NCI-H748 (cell line): Measurements from ENCODE around the gene RSPRY1.

Experiments
- DNase-seq: peaks from one replicate; lab custom pipeline; 2025; ENCODE audit not compliant: unreplicated experiment; lab: John Stamatoyannopoulos, UW

Gene RSPRY1

DNA sequence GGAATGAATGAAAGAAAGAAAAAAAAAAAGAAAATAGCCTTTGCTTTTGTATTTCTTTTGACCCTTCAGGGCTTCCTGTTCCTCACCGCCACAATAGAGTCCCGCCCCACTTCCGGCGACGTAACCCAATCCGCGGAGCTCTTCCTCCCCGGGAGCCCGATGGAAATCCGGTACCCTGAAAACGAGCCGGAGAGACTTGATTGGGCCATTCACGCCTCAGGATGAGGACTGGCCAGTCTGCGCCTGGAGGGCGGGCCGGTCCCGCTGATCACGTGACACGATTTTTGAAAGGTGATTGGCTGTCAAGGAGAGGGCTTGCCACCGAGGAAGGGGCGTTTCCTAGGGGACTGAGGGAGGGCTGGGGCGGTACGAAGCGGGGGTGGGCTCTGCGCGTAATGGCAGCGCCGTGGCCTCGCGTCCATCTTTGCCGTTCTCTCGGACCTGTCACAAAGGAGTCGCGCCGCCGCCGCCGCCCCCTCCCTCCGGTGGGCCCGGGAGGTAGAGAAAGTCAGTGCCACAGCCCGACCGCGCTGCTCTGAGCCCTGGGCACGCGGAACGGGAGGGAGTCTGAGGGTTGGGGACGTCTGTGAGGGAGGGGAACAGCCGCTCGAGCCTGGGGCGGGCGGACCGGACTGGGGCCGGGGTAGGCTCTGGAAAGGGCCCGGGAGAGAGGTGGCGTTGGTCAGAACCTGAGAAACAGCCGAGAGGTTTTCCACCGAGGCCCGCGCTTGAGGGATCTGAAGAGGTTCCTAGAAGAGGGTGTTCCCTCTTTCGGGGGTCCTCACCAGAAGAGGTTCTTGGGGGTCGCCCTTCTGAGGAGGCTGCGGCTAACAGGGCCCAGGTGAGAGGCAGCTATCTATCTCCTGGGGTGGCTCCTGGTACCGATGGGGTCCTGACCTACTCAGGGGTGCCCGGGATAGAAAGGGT is at the start of gene RSPRY1, which contains the start of gene PSME3IP1:
RSPRY1 (plus strand) TSS at position 385 of the 927 bp plus-strand sequence. CDS start 18,330 bp downstream, outside the sequence.
PSME3IP1 (minus strand) TSS at position 95 of the 927 bp plus-strand sequence. CDS start 12,185 bp downstream, outside the sequence.
- DNase-seq: peak; percentile 97

DNA sequence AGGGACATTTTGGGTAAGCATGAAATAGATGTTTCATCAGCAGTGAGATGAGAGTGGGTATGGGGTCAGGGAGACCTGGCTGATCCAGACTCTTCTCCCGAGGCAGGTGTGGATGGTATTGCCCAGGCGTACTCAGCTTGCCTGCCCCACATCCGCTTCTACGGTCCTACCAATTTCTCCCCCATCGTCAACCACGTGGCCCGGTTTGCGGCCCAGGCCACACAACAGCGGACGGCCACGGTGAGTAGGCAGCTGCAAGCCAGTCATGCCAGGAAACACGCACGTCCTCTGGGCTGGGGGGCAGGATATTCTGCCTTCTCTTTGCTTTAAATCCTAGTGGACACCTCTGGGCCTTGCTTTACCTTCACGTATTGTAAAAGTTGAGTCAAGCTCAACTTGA is 49.1 kb upstream of the RSPRY1 start:
- DNase-seq: no peak

DNA sequence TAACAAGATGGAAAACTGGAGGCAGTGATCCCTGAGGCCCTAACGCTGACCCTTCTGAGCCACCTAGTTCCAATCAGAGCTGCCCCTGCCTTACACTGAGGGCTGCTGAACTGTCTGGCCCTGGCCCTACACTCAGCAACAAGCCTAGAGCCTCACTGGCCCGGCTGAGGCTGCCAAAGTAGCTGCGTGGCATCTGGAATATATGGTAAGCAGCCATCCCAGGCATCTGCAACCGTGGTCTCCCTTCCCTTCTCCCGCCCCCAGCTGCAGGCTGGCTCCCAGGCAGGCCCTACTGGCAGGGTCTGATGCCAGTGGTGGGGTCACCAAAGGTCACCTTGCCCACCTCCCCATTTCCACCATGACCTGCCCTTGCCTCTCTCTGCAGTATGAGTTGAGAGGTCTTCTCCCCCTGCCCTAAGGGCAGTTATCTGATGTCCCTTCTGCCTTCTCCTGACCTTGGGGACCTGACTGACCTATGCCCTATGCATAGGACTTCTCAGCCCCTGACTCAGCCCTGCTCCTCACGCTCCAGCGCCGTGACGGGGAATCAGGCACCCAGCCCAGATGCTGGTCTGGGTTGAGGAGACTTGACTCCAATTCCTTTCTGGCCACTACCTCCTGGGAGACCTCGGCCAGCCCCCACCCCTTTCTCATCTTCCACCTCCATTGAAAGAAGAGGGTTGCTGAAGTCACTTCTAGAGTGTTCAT is 48.4 kb upstream of the RSPRY1 start:
- DNase-seq: no peak

DNA sequence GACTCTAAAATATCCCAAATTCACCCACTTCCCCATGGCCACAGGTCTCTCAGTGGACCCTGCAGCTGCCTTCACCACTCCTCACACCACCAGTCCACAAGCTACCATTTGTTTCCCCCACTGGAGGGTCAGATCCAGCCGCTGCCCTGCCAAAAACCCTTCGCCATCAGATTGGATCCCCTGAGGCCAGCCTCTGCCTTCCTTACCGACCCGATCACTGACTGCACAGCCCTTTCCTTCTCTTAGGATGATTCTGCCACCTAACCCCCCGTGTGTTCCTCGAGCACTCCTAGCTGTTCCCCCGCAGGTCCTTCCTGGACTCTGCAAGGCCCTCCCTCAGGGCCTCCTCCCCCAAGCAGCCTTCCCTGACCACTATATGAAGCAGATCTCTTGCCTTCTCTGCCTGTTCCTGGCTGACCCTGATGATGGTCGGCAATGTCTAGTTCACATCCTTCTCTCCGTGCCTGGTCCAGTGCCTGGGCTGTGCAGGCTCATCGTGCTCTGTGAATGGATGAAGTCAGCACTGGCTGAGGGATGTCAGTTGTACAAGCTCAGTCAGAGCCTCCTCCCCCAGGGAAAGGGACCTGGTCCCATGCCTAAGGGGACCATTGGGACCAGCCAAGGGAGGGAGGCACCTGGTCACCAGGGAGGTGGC is 47.7 kb upstream of the RSPRY1 start:
- no peak for DNase-seq

DNA sequence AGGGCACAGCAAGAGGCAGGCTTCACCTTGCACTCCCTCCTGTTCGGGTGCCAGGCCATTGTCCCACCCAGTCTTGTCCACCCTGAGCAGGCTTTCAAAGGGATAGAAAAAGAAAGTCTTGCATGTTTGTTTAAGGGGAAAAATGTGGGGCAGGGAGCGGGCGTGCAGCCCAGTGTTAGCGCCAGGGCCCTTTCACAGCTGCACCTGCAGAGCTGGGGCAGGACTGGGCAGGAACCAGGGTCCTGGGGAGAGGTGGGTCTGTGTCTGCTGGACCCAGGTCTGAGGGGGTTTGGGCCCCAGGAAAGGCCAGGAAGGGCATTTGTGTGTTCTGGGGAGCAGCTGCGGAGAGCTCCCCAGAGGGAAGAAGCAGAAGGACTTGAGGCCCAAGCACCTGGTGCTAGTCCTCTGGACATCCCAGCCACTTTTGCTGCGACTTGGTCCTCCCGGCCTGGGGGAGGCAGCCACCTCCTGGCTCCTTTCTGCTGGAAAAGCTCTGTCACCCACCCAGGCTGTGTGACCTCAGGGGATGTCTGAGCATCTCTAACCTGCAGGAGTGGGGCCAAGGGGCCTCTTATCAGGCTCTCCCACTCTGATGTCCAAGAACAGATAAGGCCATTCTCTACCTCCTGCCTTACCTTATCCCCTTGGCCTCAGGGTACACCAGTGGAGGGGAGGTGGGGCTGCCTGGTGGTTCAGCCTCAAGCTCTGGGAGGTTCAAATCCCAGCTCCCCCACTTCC is 45.0 kb upstream of the RSPRY1 start:
- DNase-seq: no peak

DNA sequence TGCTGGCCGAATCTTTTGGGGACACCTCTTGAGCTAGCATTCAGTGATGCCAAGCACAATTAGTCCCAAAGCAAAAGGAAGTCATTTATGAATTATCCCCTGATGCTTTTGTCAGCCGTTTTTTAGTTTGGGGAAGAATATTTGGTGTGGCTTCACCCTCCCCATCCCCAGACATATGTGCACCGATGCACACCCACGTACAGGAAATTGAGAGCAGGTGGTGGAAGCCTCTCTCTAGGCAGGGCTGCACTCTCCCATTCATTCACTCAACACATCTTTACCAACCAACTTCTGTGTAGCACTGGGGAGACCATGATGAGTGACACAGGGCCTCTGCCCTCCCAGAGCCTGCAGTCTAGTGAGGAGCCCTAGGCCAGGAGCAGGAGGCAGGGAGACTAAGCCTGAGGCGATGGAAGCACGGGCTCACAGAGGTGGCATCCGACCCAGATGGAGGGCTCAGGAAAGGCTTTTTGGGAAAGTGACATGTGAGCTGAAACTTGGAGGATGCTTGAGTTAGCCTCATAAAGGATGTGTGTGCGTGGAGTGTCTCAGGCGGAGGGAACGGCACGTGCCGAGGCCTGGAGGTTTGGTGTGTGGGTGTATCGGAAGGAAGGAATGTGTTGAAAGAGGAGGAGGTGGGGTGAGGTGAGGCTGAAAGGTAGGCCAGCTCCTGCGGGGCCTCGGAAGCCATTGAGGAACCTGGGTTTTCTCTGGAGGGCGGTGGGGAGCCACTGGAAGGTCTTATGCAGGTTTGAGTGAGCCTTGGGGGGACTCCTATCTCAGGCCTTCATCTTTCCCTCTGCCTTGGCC is 44.1 kb upstream of the RSPRY1 start:
- DNase-seq: no peak

DNA sequence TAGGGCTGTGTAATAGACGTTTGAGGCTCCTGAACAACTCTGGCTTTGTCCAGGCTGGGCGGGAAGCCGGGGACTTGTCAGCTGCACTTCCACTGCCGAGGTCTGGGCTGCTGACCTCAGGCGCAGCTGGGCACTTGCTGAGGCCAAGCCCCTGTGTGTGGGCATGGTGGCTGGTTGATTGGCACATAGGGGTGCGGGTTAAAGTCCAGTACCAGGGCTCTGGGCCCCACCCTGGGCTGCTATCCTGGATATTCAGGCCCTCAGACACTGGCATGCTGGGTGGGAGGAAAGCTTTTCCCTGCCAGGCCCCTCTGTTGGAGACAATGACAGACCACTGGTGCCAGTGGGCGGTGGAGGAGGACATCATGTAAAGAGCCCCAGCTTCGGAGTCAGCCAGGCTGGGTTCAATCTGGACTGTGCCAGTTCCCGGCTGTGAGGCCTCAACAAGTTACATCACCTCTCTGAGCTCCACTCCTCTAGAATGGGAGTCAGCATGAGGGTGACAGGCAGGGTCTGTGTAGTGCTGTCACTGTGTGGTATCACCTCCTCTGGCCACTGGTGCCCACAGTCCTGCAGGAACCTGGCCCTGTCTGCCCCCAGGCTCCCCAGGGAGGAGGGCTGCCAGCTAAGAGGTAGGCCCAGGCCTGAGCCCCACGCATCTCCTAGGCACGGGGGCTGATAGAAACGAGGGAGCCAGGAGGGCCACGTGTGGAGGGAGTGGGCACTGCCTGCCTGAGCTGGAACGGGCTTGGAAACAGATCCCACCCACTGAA is 42.8 kb upstream of the RSPRY1 start:
- no peak for DNase-seq

DNA sequence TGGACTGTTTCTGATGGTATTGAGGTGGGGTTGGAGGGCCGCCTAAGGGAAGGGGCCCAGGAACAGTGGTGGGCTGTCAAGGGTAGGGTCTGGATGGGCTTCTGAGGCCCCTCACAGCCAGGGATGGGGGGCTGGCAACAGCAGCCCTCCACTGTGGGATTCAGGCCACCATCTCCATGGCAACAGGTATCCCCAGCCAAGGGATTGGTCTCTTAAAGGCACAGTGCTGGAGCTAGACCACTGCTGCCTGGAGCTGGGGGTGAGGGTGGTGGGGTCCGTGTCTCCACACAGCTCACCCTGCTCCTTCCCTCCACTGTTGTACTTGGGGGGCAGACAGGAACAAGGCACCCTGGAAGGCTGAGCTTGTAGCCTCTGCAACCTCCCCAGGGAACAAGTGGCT is 42.1 kb upstream of the RSPRY1 start:
- no peak for DNase-seq

DNA sequence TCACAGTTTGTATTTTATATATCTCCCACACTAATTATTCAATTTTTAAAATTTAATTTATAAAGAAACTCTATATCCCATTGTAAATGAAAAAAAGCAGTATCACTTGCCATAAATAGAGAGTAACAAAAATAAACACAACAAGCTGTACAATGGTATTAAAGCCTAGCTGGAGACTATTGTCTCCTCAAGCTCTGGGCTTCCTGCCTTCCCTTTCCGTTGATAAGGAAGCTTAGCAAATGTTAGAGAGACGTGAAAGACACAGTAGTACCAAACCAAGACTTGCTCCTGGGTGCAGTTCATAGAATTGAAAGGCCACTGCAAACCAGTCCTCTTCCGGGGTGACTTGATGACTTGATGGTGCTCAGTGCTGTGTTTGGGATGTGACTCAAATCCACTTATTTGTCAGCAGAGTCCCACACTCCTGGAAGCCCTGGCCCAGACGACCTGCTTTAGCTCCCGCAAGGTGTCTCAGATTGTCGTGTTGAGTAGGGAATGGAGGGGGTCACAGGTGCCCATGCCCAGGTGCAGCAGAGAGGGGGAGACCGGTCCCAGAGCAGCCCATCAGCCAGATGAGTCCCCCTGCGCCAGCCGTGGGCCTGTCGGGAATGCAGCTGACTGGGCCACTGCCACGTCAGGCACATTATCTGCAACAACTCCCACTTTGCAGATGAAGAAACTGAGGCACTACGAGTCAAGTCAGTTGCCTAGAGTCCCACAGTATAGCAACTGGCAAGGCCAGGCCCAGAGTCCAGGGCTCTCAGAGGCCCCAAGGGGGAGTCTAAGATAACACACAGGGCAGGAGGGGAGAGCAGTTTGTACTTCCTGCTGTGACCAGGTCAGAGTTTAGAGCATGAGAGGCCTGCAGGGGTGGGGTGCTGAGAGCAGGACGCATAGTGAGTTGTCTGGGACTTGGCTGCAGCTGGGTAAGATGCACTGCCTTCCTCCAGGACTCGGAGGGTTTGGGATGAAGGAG is 40.8 kb upstream of the RSPRY1 start:
- DNase-seq: no peak

DNA sequence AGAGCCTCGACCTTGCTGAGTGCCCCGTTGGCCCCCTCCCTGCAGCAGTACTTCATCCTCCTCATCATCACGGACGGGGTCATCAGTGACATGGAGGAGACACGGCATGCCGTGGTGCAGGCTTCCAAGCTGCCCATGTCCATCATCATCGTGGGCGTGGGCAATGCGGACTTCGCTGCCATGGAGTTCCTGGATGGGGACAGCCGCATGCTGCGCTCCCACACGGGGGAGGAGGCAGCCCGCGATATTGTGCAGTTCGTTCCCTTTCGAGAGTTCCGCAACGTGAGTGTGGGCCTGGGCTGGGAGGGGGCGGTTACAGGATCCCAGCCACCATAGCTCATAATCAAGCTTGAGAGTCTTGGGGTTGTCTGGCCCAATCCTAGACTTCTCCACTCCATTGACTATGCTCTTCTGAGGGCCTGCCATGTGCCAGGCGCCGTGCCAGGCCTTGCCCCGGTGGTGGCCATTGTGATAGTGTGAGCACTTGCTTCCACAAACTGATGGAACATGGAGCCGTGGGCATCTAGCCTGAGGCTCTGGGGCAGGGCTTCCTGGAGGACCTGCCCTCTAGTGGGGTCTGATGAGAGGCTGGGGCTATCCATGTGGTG is 40.0 kb upstream of the RSPRY1 start:
- DNase-seq: no peak

DNA sequence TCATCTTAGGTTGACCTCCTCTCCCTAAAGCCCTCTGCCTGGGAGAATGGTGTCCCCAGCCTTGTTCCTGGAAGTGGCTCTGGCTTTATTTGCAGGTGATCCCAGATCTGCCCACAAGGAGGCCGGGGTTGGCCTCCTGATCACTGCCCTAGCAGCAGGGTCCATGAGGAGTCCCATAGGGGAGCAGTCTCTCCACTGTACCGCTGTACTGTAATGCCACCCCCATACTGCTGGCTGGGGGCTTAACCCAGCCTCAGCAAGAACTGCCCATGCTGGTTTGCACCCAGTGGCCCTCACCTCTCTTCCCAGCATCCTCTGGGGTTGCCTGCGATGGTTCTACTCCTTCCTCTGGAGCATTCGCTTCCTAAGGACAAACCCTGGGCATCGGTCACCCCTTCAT is 39.4 kb upstream of the RSPRY1 start:
- DNase-seq: no peak

DNA sequence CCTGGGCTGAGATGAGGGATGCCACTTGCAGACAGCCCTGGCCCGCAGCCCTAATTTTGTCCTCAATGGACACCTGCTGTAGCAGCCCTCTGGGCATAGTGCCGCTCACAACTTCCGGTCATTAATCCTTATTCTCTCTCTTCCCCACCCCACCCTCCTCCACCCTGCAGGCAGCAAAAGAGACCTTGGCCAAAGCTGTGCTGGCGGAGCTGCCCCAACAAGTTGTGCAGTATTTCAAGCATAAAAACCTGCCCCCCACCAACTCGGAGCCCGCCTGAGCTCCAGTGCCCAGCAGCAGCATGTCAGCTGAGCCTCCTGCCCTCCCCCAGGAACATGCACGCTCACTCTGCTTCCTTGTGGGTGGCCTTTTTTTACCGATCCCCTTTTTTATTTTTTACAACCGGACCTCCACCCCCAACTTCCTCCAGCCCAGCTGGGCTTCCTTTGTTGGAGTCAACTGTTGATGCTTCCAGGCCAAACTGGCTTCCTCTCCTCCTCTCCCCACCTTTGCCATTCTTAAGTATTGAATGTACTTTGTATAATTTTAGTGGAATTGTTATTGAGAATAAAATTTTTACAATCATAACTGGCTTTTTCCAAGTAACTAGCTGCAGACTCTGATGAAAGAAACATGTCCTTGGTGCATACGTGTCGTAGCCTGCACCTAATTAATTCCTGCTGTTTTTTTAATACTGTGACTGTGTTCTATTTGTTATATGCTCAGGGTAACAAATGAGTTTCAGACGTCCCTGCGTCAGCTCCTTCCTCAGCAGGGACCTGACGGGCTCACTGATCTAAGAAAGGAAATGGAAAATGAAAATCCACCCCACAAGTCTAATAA is 38.5 kb upstream of the RSPRY1 start:
- DNase-seq: no peak

DNA sequence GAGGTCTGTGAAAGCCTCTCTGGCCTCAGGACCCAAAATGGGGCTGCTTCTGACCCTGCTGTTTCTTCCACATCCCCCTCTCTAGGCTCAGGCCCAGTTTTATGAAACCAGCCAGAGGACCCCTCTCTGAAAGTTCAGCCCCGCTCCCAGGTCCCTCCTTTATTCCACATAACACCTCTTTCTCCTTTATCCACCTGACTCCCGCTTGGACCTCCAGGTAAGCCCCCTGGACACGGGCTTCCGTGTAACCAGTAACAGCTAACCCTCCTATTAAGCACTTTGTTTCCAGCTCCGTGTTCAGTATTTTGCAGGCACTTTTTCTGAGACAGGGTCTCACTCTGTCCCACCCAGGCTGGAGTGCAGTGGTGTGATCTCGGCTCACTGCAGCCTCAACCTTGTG is 37.6 kb upstream of the RSPRY1 start:
- no peak for DNase-seq

DNA sequence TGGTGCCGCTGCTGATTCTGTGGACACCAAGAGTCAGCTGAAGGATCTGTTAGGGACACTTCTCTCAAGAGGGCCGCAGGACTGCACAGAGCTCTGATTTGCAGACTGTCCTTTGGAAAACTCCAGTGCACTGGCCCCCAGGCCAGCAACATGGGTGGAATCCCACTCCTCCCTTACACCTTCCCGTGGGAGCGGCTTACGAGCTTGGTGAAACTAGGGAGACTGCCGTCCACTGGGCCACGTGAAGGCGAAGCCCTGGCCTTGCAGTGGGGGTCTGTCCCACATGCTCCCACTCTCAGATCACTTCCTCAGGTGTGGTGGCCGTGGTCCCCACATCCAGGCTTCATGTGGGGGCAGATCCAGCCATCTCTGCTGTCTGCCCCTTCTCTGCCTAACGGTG is 36.7 kb upstream of the RSPRY1 start:
- no peak for DNase-seq

DNA sequence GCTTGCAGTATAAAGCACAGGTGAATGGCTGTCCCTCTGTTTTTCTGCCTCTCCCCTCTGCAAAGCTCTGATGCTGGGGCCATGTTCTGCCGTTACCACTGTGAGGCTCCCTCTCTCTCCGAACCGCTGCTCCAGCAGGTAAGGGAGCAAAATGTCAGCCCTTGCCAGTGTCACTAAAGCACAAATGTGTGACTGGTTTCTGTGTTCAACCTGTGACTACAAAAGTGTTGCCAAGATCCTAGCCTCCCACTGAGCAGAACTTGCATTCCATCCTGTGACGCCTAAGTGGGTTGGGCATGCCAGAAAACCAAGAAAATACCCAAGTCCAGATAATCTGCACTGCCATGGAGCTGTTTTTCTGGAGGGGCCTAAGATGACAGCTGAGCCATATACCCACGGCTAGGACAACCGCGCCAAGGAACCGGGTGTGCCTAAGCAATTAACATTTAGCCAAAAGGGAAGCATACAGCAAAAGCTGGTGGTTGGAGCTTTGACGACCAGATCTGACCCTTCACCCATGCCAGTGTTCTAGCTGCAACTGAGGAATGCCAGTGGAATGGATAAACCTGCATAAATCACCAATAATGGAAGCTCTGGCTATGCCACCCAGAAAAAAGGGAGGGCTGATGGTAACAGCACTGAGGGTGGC is 35.3 kb upstream of the RSPRY1 start:
- no peak for DNase-seq

DNA sequence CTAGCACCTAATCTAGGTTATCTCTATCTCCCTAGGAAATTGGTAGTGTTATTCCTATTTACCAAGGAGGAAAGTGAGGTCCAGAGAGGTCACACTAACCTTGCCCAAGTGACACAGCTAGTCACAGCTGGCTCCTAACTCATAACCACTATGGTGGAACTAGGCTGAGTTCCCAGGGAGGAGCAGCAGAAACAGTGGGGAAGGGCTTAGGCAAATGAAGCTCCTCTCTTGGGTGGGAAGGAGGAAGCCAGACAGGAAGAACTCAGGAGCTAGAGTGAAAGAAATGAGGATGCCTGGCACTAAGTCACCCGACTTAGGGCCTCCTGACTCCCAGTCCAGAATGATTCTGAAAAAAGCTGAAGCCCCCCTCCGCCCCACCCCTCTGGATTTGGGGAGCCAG is 34.8 kb upstream of the RSPRY1 start:
- no peak for DNase-seq
